Breast epithelium (tissue), 4 donors: Measurements from ENCODE around the gene CCDC170. TPM values are rescaled to one million over a fixed set of nuclear protein-coding genes. Genes with fewer than 3 reads are reported as not detected.
"Not testable (repeated sequence)": the region's sequence is repeated elsewhere in the genome, so short reads cannot be mapped to it uniquely, and the experiment has no call there.

Experiments
- DNase-seq, 2 donors: peaks; one replicate each; pipeline ENCODE4 v3.0.0-alpha.2; 2019; ENCODE audit warnings: low spot score in 2 of 2
- H3K27ac ChIP-seq, 2 donors: fragments of 200-600 bp; sonication (generic) in 1 of 2; one replicate each; pipeline ENCODE4 v1.5.1; 2016 to 2019; ENCODE audit warnings: mild to moderate bottlenecking in 1 of 2
- H3K27me3 ChIP-seq, 2 donors: fragments of 200-600 bp; sonication (generic) in 1 of 2; one replicate each; pipeline versions ENCODE4 v1.5.1 to v1.6.0; 2017 to 2019; ENCODE audit warnings: control low read depth in 1 of 2, mild to moderate bottlenecking in 1 of 2
- H3K36me3 ChIP-seq: fragments of 200-600 bp; one replicate; pipeline ENCODE4 v1.5.1; 2019
- H3K4me1 ChIP-seq, 2 donors: fragments of 200-600 bp; sonication (generic); one replicate each; pipeline ENCODE4 v1.5.1; 2016 to 2019; ENCODE audit warnings: control low read depth in 1 of 2
- H3K4me3 ChIP-seq, 3 donors: fragments of 200-600 bp; sonication (generic); 1 replicate in 2 of 3; 2 replicates in 1 of 3; pipeline ENCODE4 v1.5.1; 2016 to 2019; ENCODE audit warnings: mild to moderate bottlenecking in 3 of 3, moderate library complexity in 2 of 3
- H3K9me3 ChIP-seq, 2 donors: fragments of 200-600 bp; sonication (generic) in 1 of 2; one replicate each; pipeline ENCODE4 v1.5.1; 2016 to 2019; ENCODE audit warnings: control low read depth in 1 of 2
- POLR2A ChIP-seq: fragments of 450-650 bp; IDR thresholded peaks from one replicate; pipeline ENCODE4 v1.6.1; 2016; ENCODE audit warnings: antibody characterized with exemption, mild to moderate bottlenecking, moderate library complexity
- POLR2AphosphoS5 ChIP-seq, 3 donors: sonication (generic); formaldehyde crosslinking; IDR thresholded peaks; one replicate each; pipeline ENCODE4 v1.6.1; 2017; ENCODE audit warnings: antibody characterized with exemption in 3 of 3
- intact Hi-C: fragments of 100-400 bp; cut with DNase I; formaldehyde crosslinking; loops from one replicate; pipeline ENCODE4 v1.15.1; 2023; ENCODE audit warnings: low total_unique reads
- total RNA-seq, 3 donors: library from RNA; depleted of rRNA; stranded (reverse); fragments of >200 nt; gene quantifications; one replicate each; pipeline ENCODE4 v1.1.0, GENCODE V29; 2016
- TF ChIP-seq, protein P1 (sequence below), 3 donors: fragments of 450-650 bp; IDR thresholded peaks; one replicate each; pipeline ENCODE4 v1.5.1; 2016 to 2017; ENCODE audit warnings: antibody characterized with exemption in 3 of 3, mild to moderate bottlenecking in 3 of 3, moderate library complexity in 3 of 3

The CCDC170 gene
- total RNA-seq, 3 donors from 2014 or later, result 3.5 to 9.8 (median 9.4) TPM

DNA sequence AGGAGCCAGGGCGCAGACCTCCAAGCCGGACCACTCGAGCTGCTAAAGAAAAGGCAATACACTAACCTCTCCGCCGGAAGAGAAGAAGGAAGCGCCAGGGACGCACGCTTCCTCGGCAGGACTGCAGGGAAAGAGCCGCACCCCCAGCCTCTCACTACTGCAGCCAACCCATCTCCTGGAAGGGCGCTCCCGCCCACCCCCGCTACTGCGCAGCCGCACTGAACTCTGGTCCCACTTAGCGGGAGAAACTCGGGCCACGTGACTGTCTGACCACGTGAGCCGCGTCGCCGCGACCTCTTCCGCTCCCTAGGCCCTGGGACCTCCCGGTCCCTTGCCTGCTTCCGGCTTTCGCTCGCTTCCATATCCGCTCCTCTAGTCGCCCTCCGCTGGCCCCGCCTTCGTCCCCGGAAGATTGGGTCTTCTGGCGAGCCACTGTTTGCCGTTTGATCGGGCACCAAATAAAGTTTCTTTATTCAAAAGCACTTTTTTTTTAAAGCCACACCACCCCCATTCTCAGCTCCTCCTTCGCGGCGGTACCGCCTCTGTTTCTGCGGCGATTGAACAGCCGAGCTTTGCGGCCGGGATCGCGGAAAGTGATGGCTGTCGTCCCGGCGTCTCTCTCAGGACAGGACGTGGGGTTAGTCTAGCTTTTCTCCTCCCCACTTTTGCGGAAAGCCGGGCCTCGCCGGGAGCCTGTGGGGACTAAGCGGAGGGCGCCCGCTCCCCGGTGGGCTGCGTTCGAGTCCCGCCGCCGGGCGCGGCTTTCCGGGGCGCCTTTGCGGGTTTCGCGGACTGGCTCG lies 41.7 kb upstream of the CCDC170 start, which contains the start of gene RMND1:
Gene RMND1 (minus strand): TSS at position 177 of the 800 bp plus-strand sequence. CDS start 6,315 bp downstream, outside the sequence.
- TF ChIP-seq POLR2A (peak; percentile 43), POLR2AphosphoS5 (IDR thresholded peaks at IDR 0.05) (peak; percentile 86 to 92 (median 87))
- TF ChIP-seq, protein P1, sequence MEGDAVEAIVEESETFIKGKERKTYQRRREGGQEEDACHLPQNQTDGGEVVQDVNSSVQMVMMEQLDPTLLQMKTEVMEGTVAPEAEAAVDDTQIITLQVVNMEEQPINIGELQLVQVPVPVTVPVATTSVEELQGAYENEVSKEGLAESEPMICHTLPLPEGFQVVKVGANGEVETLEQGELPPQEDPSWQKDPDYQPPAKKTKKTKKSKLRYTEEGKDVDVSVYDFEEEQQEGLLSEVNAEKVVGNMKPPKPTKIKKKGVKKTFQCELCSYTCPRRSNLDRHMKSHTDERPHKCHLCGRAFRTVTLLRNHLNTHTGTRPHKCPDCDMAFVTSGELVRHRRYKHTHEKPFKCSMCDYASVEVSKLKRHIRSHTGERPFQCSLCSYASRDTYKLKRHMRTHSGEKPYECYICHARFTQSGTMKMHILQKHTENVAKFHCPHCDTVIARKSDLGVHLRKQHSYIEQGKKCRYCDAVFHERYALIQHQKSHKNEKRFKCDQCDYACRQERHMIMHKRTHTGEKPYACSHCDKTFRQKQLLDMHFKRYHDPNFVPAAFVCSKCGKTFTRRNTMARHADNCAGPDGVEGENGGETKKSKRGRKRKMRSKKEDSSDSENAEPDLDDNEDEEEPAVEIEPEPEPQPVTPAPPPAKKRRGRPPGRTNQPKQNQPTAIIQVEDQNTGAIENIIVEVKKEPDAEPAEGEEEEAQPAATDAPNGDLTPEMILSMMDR (IDR thresholded peaks at IDR 0.05), result no peak
- Histone ChIP-seq H3K4me3 (peak within 1 kb of the TSS; percentile 72 to 93 (median 77)), H3K4me1 (peaks cover 3 to 10% of the 10 kb centered on the region in 2 donors), H3K9me3 (no peaks in the 10 kb centered on the region), H3K36me3 (no peaks in the 10 kb centered on the region), H3K27ac (peak within 1 kb of the TSS; percentile 87 to 94), H3K27me3 (no peaks in the 10 kb centered on the region)
- peak; percentile 99 for DNase-seq
- intact Hi-C loops, result no loop called here

DNA sequence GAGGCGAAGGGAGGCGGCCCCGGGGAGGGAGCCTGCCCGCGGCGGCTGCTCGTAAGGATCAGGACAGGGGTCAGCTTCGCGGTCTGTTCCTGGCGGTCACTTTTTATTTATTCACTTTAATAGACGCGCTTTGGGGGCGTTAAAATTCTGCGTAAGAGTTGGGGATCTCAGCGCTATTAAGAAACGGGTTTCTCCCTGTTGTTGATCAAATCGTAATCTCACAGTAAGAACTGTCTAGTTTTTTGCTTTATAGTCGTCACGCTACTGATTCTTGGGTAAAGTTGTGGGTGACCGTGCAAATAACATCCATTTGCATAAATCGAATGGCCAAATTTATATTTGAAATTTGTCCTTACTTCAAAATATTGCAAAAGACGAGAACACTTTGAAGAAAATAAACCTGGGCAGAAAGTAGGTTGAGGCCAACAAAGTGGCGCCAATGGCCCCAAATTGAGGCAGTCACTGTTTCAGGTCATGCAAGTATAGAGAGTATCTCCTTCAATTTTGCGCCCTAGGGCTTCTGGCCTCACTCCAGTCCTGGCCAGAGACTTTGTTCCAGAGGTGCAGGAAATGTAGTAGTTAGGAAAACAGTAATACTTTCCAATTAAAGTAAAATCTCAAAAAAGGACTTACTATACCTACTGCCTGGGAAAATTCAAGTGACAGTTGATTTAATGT lies 40.9 kb upstream of the CCDC170 start:
- H3K27me3 ChIP-seq, result no peaks in the 10 kb centered on the region
- no peaks in the 10 kb centered on the region for H3K9me3 ChIP-seq
- no peaks in the 10 kb centered on the region for H3K36me3 ChIP-seq
- TF ChIP-seq POLR2A (no peak), POLR2AphosphoS5 (IDR thresholded peaks at IDR 0.05) (no peak)
- TF ChIP-seq, protein P1 (IDR thresholded peaks at IDR 0.05), result no peak
- DNase-seq, result peak; percentile 65 to 80
- H3K4me3 ChIP-seq, result peak overlapping the region; percentile 72 to 93 (median 77)
- peaks cover 3 to 10% of the 10 kb centered on the region in 2 donors for H3K4me1 ChIP-seq
- intact Hi-C loops, result no loop called here
- H3K27ac ChIP-seq, result peak overlapping the region; percentile 87 to 94

DNA sequence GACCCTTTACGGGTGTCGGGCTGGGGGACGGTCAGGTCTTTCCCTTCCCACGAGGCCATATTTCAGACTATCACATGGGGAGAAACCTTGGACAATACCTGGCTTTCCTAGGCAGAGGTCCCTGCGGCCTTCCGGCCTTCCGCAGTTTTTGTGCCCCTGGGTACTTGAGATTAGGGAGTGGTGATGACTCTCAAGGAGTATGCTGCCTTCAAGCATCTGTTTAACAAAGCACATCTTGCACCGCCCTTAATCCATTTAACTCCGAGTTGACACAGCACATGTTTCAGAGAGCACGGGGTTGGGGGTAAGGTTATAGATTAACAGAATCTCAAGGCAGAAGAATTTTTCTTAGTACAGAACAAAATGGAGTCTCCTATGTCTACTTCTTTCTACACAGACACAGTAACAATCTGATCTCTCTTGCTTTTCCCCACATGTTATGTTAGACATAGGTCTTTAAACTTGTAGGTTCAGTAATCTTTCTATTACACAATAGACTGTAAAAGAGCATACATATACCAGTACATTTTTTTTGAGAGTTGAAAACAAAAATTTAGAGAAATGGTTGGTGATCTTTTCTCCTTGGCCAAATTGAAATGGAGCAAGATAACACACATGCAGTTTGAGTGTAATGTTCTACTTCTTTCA lies 37.9 kb upstream of the CCDC170 start:
- H3K27ac ChIP-seq, intact Hi-C loops, H3K4me3 ChIP-seq, H3K9me3 ChIP-seq, DNase-seq, H3K36me3 ChIP-seq, H3K27me3 ChIP-seq: not testable (repeated sequence)
- peaks cover 3 to 10% of the 10 kb centered on the region in 2 donors for H3K4me1 ChIP-seq

DNA sequence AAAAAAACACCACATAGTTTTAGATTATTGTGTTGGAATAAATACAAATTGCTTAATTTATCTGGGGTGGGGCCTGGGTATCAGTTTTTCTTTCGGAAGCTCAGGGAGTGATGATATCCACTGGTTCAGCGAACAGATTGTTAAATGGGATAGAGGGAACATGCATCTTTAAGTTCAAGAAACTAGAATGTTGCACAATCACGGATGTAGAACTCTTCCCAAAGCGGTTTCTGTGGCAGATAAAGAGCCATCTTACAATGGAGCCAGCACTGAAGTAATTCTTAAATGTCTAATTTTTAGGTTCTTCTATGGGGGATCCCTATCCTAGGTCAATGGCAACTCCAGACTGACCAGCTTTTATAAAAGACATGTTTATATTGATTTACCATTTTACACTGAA lies 32.1 kb upstream of the CCDC170 start:
- no peak for DNase-seq
- H3K4me3 ChIP-seq, result no peak overlapping the region
- intact Hi-C loops, result no loop called here
- H3K27ac ChIP-seq, result no peak overlapping the region
- no peaks in the 10 kb centered on the region for H3K36me3 ChIP-seq
- no peaks in the 10 kb centered on the region for H3K9me3 ChIP-seq
- H3K27me3 ChIP-seq, result no peaks in the 10 kb centered on the region
- TF ChIP-seq POLR2AphosphoS5 (IDR thresholded peaks at IDR 0.05) (no peak), POLR2A (no peak)
- TF ChIP-seq, protein P1 (IDR thresholded peaks at IDR 0.05), result no peak
- H3K4me1 ChIP-seq, result no peaks in the 10 kb centered on the region

DNA sequence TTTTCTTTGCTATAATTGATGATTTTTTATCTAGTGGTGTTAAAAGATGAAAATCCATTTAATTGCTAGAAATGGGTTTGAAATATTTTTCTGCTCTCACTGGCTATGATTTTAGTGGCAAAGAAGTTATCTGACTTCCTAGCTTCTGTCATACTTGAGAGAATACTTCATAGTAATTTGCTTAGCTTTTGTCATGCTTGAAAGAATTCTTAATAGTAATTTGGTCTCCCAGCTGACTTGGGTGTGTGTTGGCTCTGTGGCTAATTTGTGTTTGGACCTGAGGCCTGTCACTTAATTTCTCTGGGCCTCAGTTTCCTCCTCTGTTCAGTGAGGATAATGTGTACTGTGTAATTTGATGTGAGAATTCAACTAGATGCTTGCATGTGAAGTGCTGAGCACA lies 29.1 kb upstream of the CCDC170 start:
- intact Hi-C loops, result loop anchor here (5.0 kb wide), 1 partner anchor 1178 kb away; no protein-coding TSS in a partner anchor
- no peak overlapping the region for H3K27ac ChIP-seq
- H3K4me3 ChIP-seq, result no peak overlapping the region
- no peaks in the 10 kb centered on the region for H3K36me3 ChIP-seq
- TF ChIP-seq POLR2A, result no peak
- TF ChIP-seq POLR2AphosphoS5 (IDR thresholded peaks at IDR 0.05), result no peak
- TF ChIP-seq, protein P1 (IDR thresholded peaks at IDR 0.05), result no peak
- no peaks in the 10 kb centered on the region for H3K27me3 ChIP-seq
- no peaks in the 10 kb centered on the region for H3K9me3 ChIP-seq
- no peaks in the 10 kb centered on the region for H3K4me1 ChIP-seq
- DNase-seq, result no peak
